Measurements from ENCODE around the gene RAD51D. TPM values are rescaled to one million over a fixed set of nuclear protein-coding genes. Genes with fewer than 3 reads are reported as not detected.
A peak's percentile ranks its signal among the peaks of the same experiment; 100 is the strongest.

Gene RAD51D
- total RNA-seq, 2 donors from 2014 or later, result 9.9 to 12.0 TPM

GRCh38 chr17:35089586-35090296 lies 29.9 kb downstream of the RAD51D start:
- H3K4me1 ChIP-seq (replicated peaks), result no peaks in the 10 kb centered on the region
- H3K36me3 ChIP-seq, result no peaks in the 10 kb centered on the region
- peak overlapping the region; percentile 89 to 90 for H3K4me3 ChIP-seq
- no peaks in the 10 kb centered on the region for H3K27me3 ChIP-seq (replicated peaks; ENCODE audit: insufficient read depth)
- intact Hi-C loops (cut with DNase I), result loop anchor here (2.0 kb wide), 1 partner anchor 129 kb away; the partner anchor contains the start of genes CCT6B and ZNF830
- peak overlapping the region; percentile 49 to 95 for H3K27ac ChIP-seq
- no peaks in the 10 kb centered on the region for H3K9me3 ChIP-seq
- WGBS, result 46% methylated on average over 22 of the region's 22 CpGs
- TF ChIP-seq CTCF (IDR thresholded peaks at IDR 0.05) (no peak), POLR2A (IDR thresholded peaks at IDR 0.05) (no peak), POLR2AphosphoS5 (IDR thresholded peaks at IDR 0.05) (no peak)
- DNase-seq (ENCODE audit: low spot score), result no peak

GRCh38 chr17:35088881-35089585 lies 30.6 kb downstream of the RAD51D start:
- Histone ChIP-seq H3K27ac (peak overlapping the region; percentile 95 to 96), H3K4me1 (replicated peaks) (no peaks in the 10 kb centered on the region), H3K4me3 (peak overlapping the region; percentile 89 to 90), H3K36me3 (no peaks in the 10 kb centered on the region), H3K9me3 (no peaks in the 10 kb centered on the region), H3K27me3 (replicated peaks; ENCODE audit: insufficient read depth) (no peaks in the 10 kb centered on the region)
- under 1% methylated on average over 39 of the region's 80 CpGs for WGBS
- peak; percentile 86 for DNase-seq (ENCODE audit: low spot score)
- TF ChIP-seq POLR2A (IDR thresholded peaks at IDR 0.05), result peak; percentile 56
- TF ChIP-seq POLR2AphosphoS5 (IDR thresholded peaks at IDR 0.05), result peak; percentile 31
- peak; percentile 87 to 96 (median 94) for TF ChIP-seq CTCF (IDR thresholded peaks at IDR 0.05)
- intact Hi-C loops (cut with DNase I), result loop anchor here (2.0 kb wide), 1 partner anchor 128 kb away; the partner anchor contains the start of genes CCT6B and ZNF830

- H3K4me3 ChIP-seq, result peak overlapping the region; percentile 89 to 90
Measured at GRCh38 chr17:35088356-35088880, 31.2 kb downstream of the RAD51D start.

GRCh38 chr17:35087731-35088355 lies 31.8 kb downstream of the RAD51D start:
- WGBS, result 4% methylated on average over 9 of the region's 9 CpGs

More at GRCh38 chr17:35088356-35088880, 31.2 kb downstream of the RAD51D start:
- H3K9me3 ChIP-seq, result no peaks in the 10 kb centered on the region
- no peaks in the 10 kb centered on the region for H3K4me1 ChIP-seq (replicated peaks)
- peak overlapping the region; percentile 95 to 96 for H3K27ac ChIP-seq
- H3K27me3 ChIP-seq (replicated peaks; ENCODE audit: insufficient read depth), result no peaks in the 10 kb centered on the region
- H3K36me3 ChIP-seq, result no peaks in the 10 kb centered on the region
- peak; percentile 38 for DNase-seq (ENCODE audit: low spot score)
- intact Hi-C loops (cut with DNase I), result loop anchor here (2.0 kb wide), 1 partner anchor 128 kb away; the partner anchor contains the start of genes CCT6B and ZNF830
- TF ChIP-seq POLR2A (IDR thresholded peaks at IDR 0.05), result no peak
- TF ChIP-seq CTCF (IDR thresholded peaks at IDR 0.05), result no peak
- no peak for TF ChIP-seq POLR2AphosphoS5 (IDR thresholded peaks at IDR 0.05)
- WGBS, result under 1% methylated on average over 26 of the region's 26 CpGs

More at GRCh38 chr17:35087731-35088355, 31.8 kb downstream of the RAD51D start:
- intact Hi-C loops (cut with DNase I), result loop anchor here (2.0 kb wide), 1 partner anchor 127 kb away; the partner anchor contains the start of genes CCT6B and ZNF830
- H3K4me1 ChIP-seq (replicated peaks), result no peaks in the 10 kb centered on the region
- H3K36me3 ChIP-seq, result no peaks in the 10 kb centered on the region
- H3K27ac ChIP-seq, result peak overlapping the region; percentile 95 to 96
- no peaks in the 10 kb centered on the region for H3K27me3 ChIP-seq (replicated peaks; ENCODE audit: insufficient read depth)
- TF ChIP-seq CTCF (IDR thresholded peaks at IDR 0.05) (no peak), POLR2A (IDR thresholded peaks at IDR 0.05) (no peak), POLR2AphosphoS5 (IDR thresholded peaks at IDR 0.05) (peak; percentile 36)
- peak overlapping the region; percentile 89 to 90 for H3K4me3 ChIP-seq
- DNase-seq (ENCODE audit: low spot score), result peak; percentile 54
- no peaks in the 10 kb centered on the region for H3K9me3 ChIP-seq
